Measurements from ENCODE around the gene TRMT1. TPM values are rescaled to one million over a fixed set of nuclear protein-coding genes. Genes with fewer than 3 reads are reported as not detected.

TRMT1 gene
- 22.3 and 40.7 TPM in 2 replicates for total RNA-seq

GRCh38 chr19:13116282-13117175, at the start of gene TRMT1:
TSS of gene TRMT1 (minus strand) at chr19:13116740. CDS start at chr19:13116399, 341 bp downstream.

GRCh38 chr19:13150187-13150930, 33.8 kb upstream of the TRMT1 start, which contains the start of the genes IER2 and STX10:
TSS of gene IER2 (plus strand) at chr19:13150411. CDS start at chr19:13153187, 2,776 bp downstream.
TSS of gene STX10 (minus strand) at chr19:13150375. CDS start at chr19:13150173, 202 bp downstream.

DNA sequence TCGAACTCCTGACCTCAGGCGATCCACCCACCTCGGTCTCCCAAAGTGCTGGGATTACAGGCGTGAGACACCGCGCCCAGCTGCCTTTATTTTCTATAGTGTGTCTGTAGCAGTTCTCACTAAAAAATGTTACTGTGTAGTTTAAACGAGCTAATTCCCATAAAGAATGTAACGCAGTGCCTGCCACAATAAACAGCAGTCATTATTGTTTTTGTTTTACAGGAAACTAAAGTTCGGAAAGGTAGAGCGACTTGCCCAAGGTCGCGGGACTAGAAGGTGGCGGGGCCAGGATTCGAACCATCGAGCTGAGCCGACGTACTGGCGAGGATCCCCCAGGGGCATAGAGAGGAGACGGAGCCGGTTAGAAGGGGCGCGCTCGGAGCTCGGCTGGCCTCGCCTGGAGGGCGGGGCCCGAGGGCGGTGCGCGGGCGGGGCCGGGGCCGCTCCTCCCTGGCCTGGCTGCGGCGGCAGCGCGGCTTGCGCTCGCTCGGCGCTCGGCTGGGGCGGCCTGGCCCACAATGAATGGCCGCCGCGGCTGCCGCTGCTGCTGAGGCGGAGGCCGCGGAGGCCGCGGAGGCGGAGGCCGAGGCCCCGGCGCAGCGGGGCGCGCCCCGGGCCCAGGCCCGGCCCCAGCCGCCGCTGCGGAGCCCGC, 1.4 kb upstream of the TRMT1 start, which contains the start of gene NACC1:
NACC1 (plus strand) TSS at position 493 of the 652 bp plus-strand sequence. CDS start 16,944 bp downstream, outside the sequence.

DNA sequence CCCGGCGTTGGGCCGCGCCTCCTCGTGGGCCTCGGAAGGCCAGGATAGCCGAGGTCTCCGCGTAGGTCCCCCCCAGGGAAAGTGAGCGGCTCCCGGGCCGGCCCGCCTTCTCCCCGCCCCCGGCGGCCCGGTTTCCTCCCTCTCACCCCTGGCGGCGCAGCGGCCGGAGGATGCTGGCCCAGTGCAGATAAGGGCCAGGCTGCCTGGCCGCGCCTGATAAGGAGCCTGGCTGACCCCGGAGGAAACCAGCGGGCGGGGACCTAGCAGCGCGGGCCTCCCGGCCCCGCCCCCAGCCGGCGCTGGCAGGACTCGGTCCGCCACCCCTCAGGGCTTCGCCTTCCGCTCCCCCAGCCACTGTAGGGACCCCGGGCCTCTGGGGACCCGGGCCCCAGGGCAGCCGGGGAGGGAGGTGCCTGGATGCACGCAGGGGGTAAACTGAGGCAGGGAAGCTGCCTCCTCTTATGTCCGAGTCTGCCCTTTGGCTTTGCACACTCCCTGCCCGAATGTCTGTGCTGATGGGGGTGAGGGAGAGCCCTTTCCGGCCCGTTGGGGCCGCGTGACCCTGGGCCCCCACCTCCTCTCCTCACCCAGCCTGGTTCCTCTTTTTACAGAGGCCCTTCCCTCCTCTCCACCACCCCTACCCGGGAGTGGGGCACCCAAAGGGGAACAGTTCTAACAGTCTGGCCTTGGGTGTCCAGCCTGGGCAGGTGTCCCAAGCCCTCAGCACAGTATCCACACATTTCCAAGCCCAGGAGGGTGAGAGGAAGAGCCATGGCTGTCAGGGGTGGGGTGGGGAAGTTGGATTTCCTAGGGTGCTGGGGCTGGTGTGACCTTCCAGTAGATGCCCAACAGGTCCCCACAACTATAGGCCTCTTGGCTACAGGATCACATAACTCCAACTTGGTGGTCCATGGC, 13.6 kb downstream of the TRMT1 start, which contains the start of gene LYL1:
LYL1 (minus strand) TSS at position 193 of the 915 bp plus-strand sequence. CDS start 1,687 bp downstream, outside the sequence.

Other genes with a start within 250 kb of the TRMT1 start
- 15.4 and 19.4 TPM in 2 replicates for gene DNASE2, start 235.3 kb downstream of the TRMT1 start, total RNA-seq
- gene KLF1, start 229.5 kb downstream of the TRMT1 start, total RNA-seq: 0.06 TPM in 1 of 2 replicates, not detected in the other
- 16.0 and 21.7 TPM in 2 replicates for gene GCDH, start 225.6 kb downstream of the TRMT1 start, total RNA-seq
- 0.44 and 0.49 TPM in 2 replicates for gene SYCE2, start 197.4 kb downstream of the TRMT1 start, total RNA-seq
- 44.8 and 67.8 TPM in 2 replicates for gene FARSA, start 183.0 kb downstream of the TRMT1 start, total RNA-seq
- gene CALR, start 178.1 kb downstream of the TRMT1 start, total RNA-seq: 1,348 and 1,646 TPM in 2 replicates
- 51.8 and 102 TPM in 2 replicates for gene RAD23A, start 170.9 kb downstream of the TRMT1 start, total RNA-seq
- gene GADD45GIP1, start 159.5 kb downstream of the TRMT1 start, total RNA-seq: 20.0 and 20.4 TPM in 2 replicates
- gene DAND5, start 147.2 kb downstream of the TRMT1 start, total RNA-seq: under 0.01 and 0.06 TPM in 2 replicates
- 2.1 and 13.0 TPM in 2 replicates for gene NFIX, start 121.3 kb downstream of the TRMT1 start, total RNA-seq
- 23.5 and 32.2 TPM in 2 replicates for gene LYL1, start 13.9 kb downstream of the TRMT1 start, total RNA-seq
- 39.0 and 57.4 TPM in 2 replicates for gene NACC1, start 1.5 kb upstream of the TRMT1 start, total RNA-seq
- gene STX10, start 33.6 kb upstream of the TRMT1 start, total RNA-seq: 51.8 and 72.5 TPM in 2 replicates
- gene IER2, start 33.7 kb upstream of the TRMT1 start, total RNA-seq: 16.4 and 23.8 TPM in 2 replicates

Measured in bladder microvascular endothelial cell (primary cell).